GM18867 (cell line): Measurements from ENCODE around the gene DNMT3A.

Source experiments
- ATAC-seq: cut with Tn5 transposase; IDR thresholded peaks from one replicate; pipeline ENCODE4 v1.9.1; 2021; ENCODE audit warnings: mild to moderate bottlenecking, moderate library complexity; ENCODE audit not compliant: unreplicated experiment

Gene DNMT3A

GRCh38 chr2:25328152-25329085 is 13.3 kb downstream of the DNMT3A start:
- ATAC-seq: no peak

- ATAC-seq: no peak
Measured at GRCh38 chr2:25326326-25327013, 15.3 kb downstream of the DNMT3A start.

GRCh38 chr2:25324905-25325592 is 16.7 kb downstream of the DNMT3A start:
- no peak for ATAC-seq

GRCh38 chr2:25324251-25324650 is 17.5 kb downstream of the DNMT3A start:
- ATAC-seq: no peak

GRCh38 chr2:25323610-25324189 is 18.0 kb downstream of the DNMT3A start:
- ATAC-seq: no peak

- ATAC-seq: no peak
Measured at GRCh38 chr2:25323042-25323514, 18.6 kb downstream of the DNMT3A start.

- ATAC-seq: no peak
Measured at GRCh38 chr2:25322312-25322711, 19.4 kb downstream of the DNMT3A start.

GRCh38 chr2:25320077-25320476 is 21.6 kb downstream of the DNMT3A start:
- no peak for ATAC-seq

- ATAC-seq: no peak
Measured at GRCh38 chr2:25316101-25316500, 25.6 kb downstream of the DNMT3A start.

GRCh38 chr2:25315316-25315680 is 26.4 kb downstream of the DNMT3A start:
- no peak for ATAC-seq

GRCh38 chr2:25314514-25315315 is 27.0 kb downstream of the DNMT3A start:
- peak; percentile 84 for ATAC-seq

- no peak for ATAC-seq
Measured at GRCh38 chr2:25313711-25314513, 27.8 kb downstream of the DNMT3A start.

GRCh38 chr2:25312958-25313710 is 28.6 kb downstream of the DNMT3A start:
- no peak for ATAC-seq

GRCh38 chr2:25311865-25312575 is 29.7 kb downstream of the DNMT3A start:
- ATAC-seq: no peak

- no peak for ATAC-seq
Measured at GRCh38 chr2:25310965-25311864, 30.5 kb downstream of the DNMT3A start.

GRCh38 chr2:25310709-25310964 is 31.1 kb downstream of the DNMT3A start:
- ATAC-seq: no peak

GRCh38 chr2:25309402-25309801 is 32.3 kb downstream of the DNMT3A start:
- no peak for ATAC-seq
